Esophagus squamous epithelium (tissue), 5 donors: ENCODE results near the gene IDE. TPM values are rescaled to one million over a fixed set of nuclear protein-coding genes. Genes with fewer than 3 reads are reported as not detected.

Experiments
- DNase-seq: peaks from one replicate; lab custom pipeline; 2025; lab: John Stamatoyannopoulos, UW
- H3K27ac ChIP-seq, 4 donors: fragments of 200-600 bp; sonication (generic); one replicate each; pipeline ENCODE4 v1.5.1; 2016 to 2019; ENCODE audit warnings: mild to moderate bottlenecking in 1 of 4
- H3K27me3 ChIP-seq, 4 donors: fragments of 200-600 bp; sonication (generic); 1 replicate in 3 of 4; 2 replicates in 1 of 4; pipeline versions ENCODE4 v1.5.1 to v1.6.0; 2017 to 2021; ENCODE audit warnings: antibody characterized with exemption in 1 of 4
- H3K36me3 ChIP-seq, 3 donors: fragments of 200-600 bp; sonication (generic); one replicate each; pipeline ENCODE4 v1.5.1; 2016 to 2019
- H3K4me1 ChIP-seq, 3 donors: fragments of 200-600 bp; sonication (generic); one replicate each; pipeline ENCODE4 v1.5.1; 2017 to 2019
- H3K4me3 ChIP-seq, 4 donors: fragments of 200-600 bp; sonication (generic); 1 replicate in 3 of 4; 2 replicates in 1 of 4; pipeline ENCODE4 v1.5.1; 2016 to 2019; ENCODE audit warnings: mild to moderate bottlenecking in 2 of 4, moderate library complexity in 1 of 4
- H3K9me3 ChIP-seq, 3 donors: fragments of 200-600 bp; sonication (generic); one replicate each; pipeline ENCODE4 v1.5.1; 2016 to 2019
- POLR2A ChIP-seq, 4 donors: fragments of 450-650 bp; IDR thresholded peaks; one replicate each; pipeline ENCODE4 v1.6.1; 2017; ENCODE audit warnings: antibody characterized with exemption in 4 of 4, mild to moderate bottlenecking in 4 of 4, moderate library complexity in 3 of 4
- WGBS, 2 donors: methylation state at CpG; one replicate each; pipeline ENCODE4 v1.1.5; 2018; 5-methylcytosine and 5-hydroxymethylcytosine counted together
- intact Hi-C: fragments of 100-400 bp; cut with DNase I; formaldehyde crosslinking; loops from one replicate; pipeline ENCODE4 v1.15.0; 2022
- total RNA-seq, 4 donors: library from RNA; depleted of rRNA; stranded (reverse); fragments of >200 nt; gene quantifications; one replicate each; pipeline ENCODE4 v1.1.0, GENCODE V29; 2016
- TF ChIP-seq, protein P1 (sequence below), 6 experiments: fragments of 450-650 bp in 4 of 6; fragments of 200-600 bp in 2 of 6; sonication (generic) in 2 of 6; IDR thresholded peaks; one replicate each; pipeline ENCODE4 v1.5.1; 2016 to 2019; ENCODE audit warnings: antibody characterized with exemption in 6 of 6, mild to moderate bottlenecking in 4 of 6, moderate library complexity in 4 of 6
- donor health status: DM: yes; HTN: yes; CAD: no.

Gene IDE
- total RNA-seq, 4 donors from 2014 or later: 26.7 to 36.8 (median 29.5) TPM

DNA sequence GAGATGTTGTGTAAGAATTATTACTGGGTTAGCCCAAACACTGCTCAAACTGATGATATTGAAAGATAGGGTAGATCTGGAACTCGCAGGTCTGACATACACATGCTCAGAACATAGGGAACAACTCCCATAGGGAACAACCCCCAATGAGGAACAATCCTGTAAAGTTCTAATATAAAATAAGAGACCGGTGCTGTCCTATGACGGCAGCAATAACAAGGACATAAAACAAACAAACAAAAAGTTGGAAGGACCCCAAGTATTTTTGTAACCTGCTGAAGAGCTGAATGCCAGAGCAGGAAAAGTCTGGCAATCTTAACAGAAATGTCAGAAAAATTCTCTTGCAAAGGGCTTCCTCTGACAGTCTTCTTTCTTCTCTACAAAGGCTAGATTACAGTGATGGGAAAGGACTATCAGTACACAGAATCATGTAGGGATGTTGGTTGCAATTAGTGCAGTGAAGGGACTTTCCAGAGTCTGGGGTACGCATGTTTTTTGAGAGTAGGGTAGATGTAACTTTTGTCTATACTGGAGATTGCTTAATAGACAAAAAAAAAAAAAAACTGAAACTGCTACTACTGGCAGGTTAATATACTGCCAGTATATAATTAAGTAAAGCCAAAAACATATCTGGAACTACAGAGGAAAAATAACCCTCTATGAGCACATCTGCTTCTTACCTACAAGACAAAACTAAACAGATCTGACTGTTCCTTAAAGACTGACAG lies 35.5 kb downstream of the IDE start:
- intact Hi-C loops: no loop called here
- H3K4me1 ChIP-seq: peaks cover 0 to 5% (median 0%) of the 10 kb centered on the region in 3 donors
- DNase-seq: no peak
- no peak for TF ChIP-seq POLR2A (IDR thresholded peaks at IDR 0.05)
- TF ChIP-seq, protein P1, sequence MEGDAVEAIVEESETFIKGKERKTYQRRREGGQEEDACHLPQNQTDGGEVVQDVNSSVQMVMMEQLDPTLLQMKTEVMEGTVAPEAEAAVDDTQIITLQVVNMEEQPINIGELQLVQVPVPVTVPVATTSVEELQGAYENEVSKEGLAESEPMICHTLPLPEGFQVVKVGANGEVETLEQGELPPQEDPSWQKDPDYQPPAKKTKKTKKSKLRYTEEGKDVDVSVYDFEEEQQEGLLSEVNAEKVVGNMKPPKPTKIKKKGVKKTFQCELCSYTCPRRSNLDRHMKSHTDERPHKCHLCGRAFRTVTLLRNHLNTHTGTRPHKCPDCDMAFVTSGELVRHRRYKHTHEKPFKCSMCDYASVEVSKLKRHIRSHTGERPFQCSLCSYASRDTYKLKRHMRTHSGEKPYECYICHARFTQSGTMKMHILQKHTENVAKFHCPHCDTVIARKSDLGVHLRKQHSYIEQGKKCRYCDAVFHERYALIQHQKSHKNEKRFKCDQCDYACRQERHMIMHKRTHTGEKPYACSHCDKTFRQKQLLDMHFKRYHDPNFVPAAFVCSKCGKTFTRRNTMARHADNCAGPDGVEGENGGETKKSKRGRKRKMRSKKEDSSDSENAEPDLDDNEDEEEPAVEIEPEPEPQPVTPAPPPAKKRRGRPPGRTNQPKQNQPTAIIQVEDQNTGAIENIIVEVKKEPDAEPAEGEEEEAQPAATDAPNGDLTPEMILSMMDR (IDR thresholded peaks at IDR 0.05): no peak
- H3K27me3 ChIP-seq: no peaks in the 10 kb centered on the region
- H3K27ac ChIP-seq: no peak overlapping the region
- H3K4me3 ChIP-seq: no peak overlapping the region
- 82 to 84% methylated on average over 4 of the region's 4 CpGs for WGBS, 2 donors
- H3K36me3 ChIP-seq: peaks cover 0 to 42% (median 10%) of the 10 kb centered on the region in 3 donors
- no peaks in the 10 kb centered on the region for H3K9me3 ChIP-seq

DNA sequence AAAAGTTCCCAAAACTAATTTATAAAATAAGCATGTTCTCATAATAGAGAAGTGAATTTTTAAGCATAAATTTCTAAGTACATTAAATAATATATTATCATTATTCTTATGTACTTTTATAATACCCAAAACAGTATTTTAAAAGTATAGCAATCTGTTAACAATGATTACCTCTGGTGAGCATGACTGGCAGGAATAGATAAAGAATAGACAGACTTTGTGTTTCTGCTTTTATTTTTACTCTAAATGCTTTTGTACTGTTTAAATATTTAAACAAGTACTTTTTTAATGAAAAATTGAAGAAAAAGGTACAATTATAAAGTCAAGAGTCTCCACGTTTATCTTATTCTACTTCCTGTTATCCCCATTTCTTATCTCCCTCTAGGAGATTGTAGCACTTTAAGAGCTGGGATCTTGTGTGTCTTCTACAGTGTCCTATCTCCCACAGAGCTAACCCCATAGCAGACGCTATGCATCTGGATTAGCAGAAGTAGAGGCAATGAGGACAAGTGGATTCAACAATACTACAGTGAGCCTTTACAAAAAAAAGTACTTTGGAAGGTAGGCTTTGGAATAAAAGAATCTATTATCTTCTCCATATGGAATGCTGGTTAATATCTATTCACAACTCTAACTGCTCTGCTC lies 42.9 kb downstream of the IDE start:
- Histone ChIP-seq H3K9me3 (no peaks in the 10 kb centered on the region), H3K36me3 (peaks cover 0 to 100% (median 14%) of the 10 kb centered on the region in 3 donors), H3K27me3 (no peaks in the 10 kb centered on the region), H3K4me1 (no peaks in the 10 kb centered on the region), H3K27ac (no peak overlapping the region), H3K4me3 (no peak overlapping the region)
- intact Hi-C loops: no loop called here
- 82 to 93% methylated on average over 2 of the region's 2 CpGs for WGBS, 2 donors
- TF ChIP-seq, protein P1 (IDR thresholded peaks at IDR 0.05): no peak
- no peak for TF ChIP-seq POLR2A (IDR thresholded peaks at IDR 0.05)
- no peak for DNase-seq

DNA sequence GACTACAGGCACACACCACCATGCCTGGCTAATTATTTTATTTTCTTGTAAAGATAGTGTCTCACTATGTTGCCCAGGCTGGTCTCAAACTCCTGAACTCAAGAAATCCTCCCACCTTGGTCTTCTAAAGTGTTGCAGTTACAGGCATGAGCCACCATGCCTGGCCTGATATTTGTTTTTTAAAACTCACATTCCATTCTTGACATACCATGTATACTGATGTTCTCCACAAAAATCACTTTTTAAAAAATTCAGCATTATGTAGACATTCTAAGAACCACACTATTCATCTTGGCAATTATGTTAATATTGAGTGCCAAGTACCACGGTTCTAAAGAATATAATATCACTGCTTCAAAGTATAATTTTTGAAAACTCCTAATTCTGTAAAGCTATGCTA lies 43.5 kb downstream of the IDE start:
- H3K9me3 ChIP-seq: no peaks in the 10 kb centered on the region
- DNase-seq: no peak
- intact Hi-C loops: no loop called here
- H3K4me1 ChIP-seq: no peaks in the 10 kb centered on the region
- H3K4me3 ChIP-seq: no peak overlapping the region
- H3K27me3 ChIP-seq: no peaks in the 10 kb centered on the region
- TF ChIP-seq POLR2A (IDR thresholded peaks at IDR 0.05): no peak
- TF ChIP-seq, protein P1 (IDR thresholded peaks at IDR 0.05): no peak
- WGBS, 2 donors: 40 to 64% methylated on average over 1 of the region's 1 CpG
- no peak overlapping the region for H3K27ac ChIP-seq
- H3K36me3 ChIP-seq: peaks cover 0 to 98% (median 8%) of the 10 kb centered on the region in 3 donors

DNA sequence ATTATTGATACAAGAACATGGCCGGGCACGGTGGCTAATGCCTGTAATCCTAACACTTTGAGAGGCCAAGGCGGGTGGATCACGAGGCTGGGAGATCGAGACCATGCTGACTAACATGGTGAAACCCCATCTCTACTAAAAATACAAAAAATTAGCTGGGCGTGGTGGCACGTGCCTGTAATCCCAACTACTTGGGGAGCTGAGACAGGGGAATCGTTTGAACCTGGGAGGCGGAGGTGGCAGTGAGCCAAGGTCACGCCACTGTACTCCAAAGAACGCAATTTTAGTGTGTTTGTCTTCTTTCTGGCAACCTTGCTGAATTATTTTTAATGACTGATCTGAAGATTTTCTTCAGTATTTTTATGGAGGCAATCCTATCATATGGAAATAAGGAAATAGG lies 46.2 kb downstream of the IDE start:
- intact Hi-C loops: no loop called here
- Histone ChIP-seq H3K4me1 (no peaks in the 10 kb centered on the region), H3K36me3 (peaks cover 0 to 77% (median 4%) of the 10 kb centered on the region in 3 donors), H3K27me3 (no peaks in the 10 kb centered on the region), H3K27ac (no peak overlapping the region), H3K4me3 (no peak overlapping the region), H3K9me3 (no peaks in the 10 kb centered on the region)
- DNase-seq: no peak
- TF ChIP-seq, protein P1 (IDR thresholded peaks at IDR 0.05): no peak
- TF ChIP-seq POLR2A (IDR thresholded peaks at IDR 0.05): no peak
- 87 to 90% methylated on average over 10 to 11 of the region's 11 CpGs for WGBS, 2 donors

DNA sequence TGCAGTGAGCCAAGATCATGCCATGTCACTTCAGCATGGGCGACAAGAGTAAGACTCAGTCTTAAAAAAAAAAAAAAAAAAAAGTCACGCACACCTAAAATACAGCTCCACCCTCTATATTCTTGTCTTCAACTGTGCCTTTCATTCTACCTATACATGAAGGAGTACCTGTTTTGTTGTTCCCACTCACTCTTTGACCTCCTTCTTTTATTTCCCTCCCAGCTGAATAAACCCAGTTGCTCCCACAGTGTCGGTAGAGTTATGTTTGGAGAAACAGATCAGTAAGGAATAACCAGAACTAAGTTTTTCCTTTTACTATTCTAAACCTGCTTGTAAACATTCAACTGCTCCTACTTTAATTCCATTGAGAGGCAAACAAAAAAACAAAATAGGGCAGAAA lies 50.3 kb downstream of the IDE start:
- no peak for DNase-seq
- intact Hi-C loops: no loop called here
- Histone ChIP-seq H3K36me3 (peaks cover 0 to 65% (median 0%) of the 10 kb centered on the region in 3 donors), H3K4me1 (no peaks in the 10 kb centered on the region), H3K9me3 (no peaks in the 10 kb centered on the region), H3K27ac (no peak overlapping the region), H3K27me3 (no peaks in the 10 kb centered on the region), H3K4me3 (no peak overlapping the region)
- WGBS, 2 donors: 85 to 98% methylated on average over 3 of the region's 3 CpGs
- no peak for TF ChIP-seq POLR2A (IDR thresholded peaks at IDR 0.05)
- TF ChIP-seq, protein P1 (IDR thresholded peaks at IDR 0.05): no peak
